Measurements from ENCODE around the gene TRIM2. TPM values are rescaled to one million over a fixed set of nuclear protein-coding genes. Genes with fewer than 3 reads are reported as not detected.

The TRIM2 gene
- total and polyA plus RNA-seq, 4 donors = 3.4 to 15.5 (median 8.9) TPM

DNA sequence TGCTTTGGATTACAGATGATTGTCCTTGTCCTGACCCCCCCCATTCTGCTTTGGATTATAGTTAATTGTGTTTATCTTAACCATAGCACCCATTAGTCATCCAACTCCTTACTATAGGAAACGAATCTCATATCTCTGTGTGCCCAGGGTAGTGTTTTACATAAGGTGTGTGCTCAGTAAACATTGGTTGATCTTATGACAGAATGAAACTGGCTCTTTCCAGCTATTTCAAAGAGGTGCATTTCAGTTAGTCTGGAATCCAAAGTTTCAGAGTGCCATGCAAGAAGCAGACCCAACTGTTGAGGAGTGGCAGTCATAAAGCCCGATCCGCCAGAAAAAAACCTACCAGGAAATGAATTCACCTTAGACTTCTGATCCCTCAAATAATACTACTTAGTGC is 14.7 kb downstream of the TRIM2 start:
- H3K27ac ChIP-seq (ENCODE audit: low read depth in 1 of 2, low read length in 2 of 2) = no peak overlapping the region
- DNase-seq (ENCODE audit: low spot score) = no peak

More for the DNA sequence above, 14.7 kb downstream of the TRIM2 start:
- peaks cover 1 to 13% (median 8%) of the 10 kb centered on the region in 4 donors for H3K4me1 ChIP-seq (ENCODE audit: control insufficient read depth in 4 of 4, insufficient read depth in 4 of 4, low read length in 3 of 4)
- H3K36me3 ChIP-seq (ENCODE audit: control insufficient read depth in 4 of 4, insufficient read depth in 3 of 4, low read depth in 1 of 4, low read length in 3 of 4) = no peaks in the 10 kb centered on the region
- no peak overlapping the region for H3K9ac ChIP-seq (ENCODE audit: low read depth in 1 of 2, low read length in 2 of 2)
- H3K27me3 ChIP-seq (ENCODE audit: control insufficient read depth in 4 of 4, insufficient read depth in 4 of 4, low read length in 3 of 4) = no peaks in the 10 kb centered on the region
- no peaks in the 10 kb centered on the region for H3K9me3 ChIP-seq (ENCODE audit: control insufficient read depth in 4 of 4, low read length in 3 of 4)
- no peak for TF ChIP-seq FOXA2 (IDR thresholded peaks at IDR 0.05)
- TF ChIP-seq, protein P1, sequence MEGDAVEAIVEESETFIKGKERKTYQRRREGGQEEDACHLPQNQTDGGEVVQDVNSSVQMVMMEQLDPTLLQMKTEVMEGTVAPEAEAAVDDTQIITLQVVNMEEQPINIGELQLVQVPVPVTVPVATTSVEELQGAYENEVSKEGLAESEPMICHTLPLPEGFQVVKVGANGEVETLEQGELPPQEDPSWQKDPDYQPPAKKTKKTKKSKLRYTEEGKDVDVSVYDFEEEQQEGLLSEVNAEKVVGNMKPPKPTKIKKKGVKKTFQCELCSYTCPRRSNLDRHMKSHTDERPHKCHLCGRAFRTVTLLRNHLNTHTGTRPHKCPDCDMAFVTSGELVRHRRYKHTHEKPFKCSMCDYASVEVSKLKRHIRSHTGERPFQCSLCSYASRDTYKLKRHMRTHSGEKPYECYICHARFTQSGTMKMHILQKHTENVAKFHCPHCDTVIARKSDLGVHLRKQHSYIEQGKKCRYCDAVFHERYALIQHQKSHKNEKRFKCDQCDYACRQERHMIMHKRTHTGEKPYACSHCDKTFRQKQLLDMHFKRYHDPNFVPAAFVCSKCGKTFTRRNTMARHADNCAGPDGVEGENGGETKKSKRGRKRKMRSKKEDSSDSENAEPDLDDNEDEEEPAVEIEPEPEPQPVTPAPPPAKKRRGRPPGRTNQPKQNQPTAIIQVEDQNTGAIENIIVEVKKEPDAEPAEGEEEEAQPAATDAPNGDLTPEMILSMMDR (IDR thresholded peaks at IDR 0.05; ENCODE audit: low read depth, low read length, missing input control) = no peak
- no peak for TF ChIP-seq NR2F2 (IDR thresholded peaks at IDR 0.05)
- no peak for TF ChIP-seq ZBTB33 (IDR thresholded peaks at IDR 0.05)
- TF ChIP-seq, protein P2, sequence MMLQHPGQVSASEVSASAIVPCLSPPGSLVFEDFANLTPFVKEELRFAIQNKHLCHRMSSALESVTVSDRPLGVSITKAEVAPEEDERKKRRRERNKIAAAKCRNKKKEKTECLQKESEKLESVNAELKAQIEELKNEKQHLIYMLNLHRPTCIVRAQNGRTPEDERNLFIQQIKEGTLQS (IDR thresholded peaks at IDR 0.05) = no peak
- no peak for TF ChIP-seq HNF4G (IDR thresholded peaks at IDR 0.05)
- TF ChIP-seq JUND (IDR thresholded peaks at IDR 0.05) = no peak
- TF ChIP-seq RXRA (IDR thresholded peaks at IDR 0.05) = no peak
- no peak for TF ChIP-seq RAD21 (IDR thresholded peaks at IDR 0.05)
- TF ChIP-seq SP1 (IDR thresholded peaks at IDR 0.05) = no peak
- TF ChIP-seq GABPA (IDR thresholded peaks at IDR 0.05 in 1 of 2, conservative IDR thresholded peaks at IDR 0.05 in 1 of 2) = no peak
- TF ChIP-seq YY1 (IDR thresholded peaks at IDR 0.05) = no peak
- TF ChIP-seq, protein P3, sequence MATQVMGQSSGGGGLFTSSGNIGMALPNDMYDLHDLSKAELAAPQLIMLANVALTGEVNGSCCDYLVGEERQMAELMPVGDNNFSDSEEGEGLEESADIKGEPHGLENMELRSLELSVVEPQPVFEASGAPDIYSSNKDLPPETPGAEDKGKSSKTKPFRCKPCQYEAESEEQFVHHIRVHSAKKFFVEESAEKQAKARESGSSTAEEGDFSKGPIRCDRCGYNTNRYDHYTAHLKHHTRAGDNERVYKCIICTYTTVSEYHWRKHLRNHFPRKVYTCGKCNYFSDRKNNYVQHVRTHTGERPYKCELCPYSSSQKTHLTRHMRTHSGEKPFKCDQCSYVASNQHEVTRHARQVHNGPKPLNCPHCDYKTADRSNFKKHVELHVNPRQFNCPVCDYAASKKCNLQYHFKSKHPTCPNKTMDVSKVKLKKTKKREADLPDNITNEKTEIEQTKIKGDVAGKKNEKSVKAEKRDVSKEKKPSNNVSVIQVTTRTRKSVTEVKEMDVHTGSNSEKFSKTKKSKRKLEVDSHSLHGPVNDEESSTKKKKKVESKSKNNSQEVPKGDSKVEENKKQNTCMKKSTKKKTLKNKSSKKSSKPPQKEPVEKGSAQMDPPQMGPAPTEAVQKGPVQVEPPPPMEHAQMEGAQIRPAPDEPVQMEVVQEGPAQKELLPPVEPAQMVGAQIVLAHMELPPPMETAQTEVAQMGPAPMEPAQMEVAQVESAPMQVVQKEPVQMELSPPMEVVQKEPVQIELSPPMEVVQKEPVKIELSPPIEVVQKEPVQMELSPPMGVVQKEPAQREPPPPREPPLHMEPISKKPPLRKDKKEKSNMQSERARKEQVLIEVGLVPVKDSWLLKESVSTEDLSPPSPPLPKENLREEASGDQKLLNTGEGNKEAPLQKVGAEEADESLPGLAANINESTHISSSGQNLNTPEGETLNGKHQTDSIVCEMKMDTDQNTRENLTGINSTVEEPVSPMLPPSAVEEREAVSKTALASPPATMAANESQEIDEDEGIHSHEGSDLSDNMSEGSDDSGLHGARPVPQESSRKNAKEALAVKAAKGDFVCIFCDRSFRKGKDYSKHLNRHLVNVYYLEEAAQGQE (IDR thresholded peaks at IDR 0.05) = no peak
- H3K4me3 ChIP-seq (ENCODE audit: low read depth in 1 of 3, low read length in 3 of 3) = no peak overlapping the region
- WGBS = 71% methylated on average over 3 of the region's 3 CpGs

Data from liver (tissue), 9 donors.